Neural cell (in vitro differentiated cells): ENCODE measurements around the gene TMEM207. TPM values are rescaled to one million over a fixed set of nuclear protein-coding genes. Genes with fewer than 3 reads are reported as not detected.
A peak's percentile ranks its signal among the peaks of the same experiment; 100 is the strongest.

Experiments used
- H2AFZ ChIP-seq: fragments of 200-600, 300-800 bp; sonication (generic), shearing (Covaris generic); 2 replicates; pipeline ENCODE4 v1.6.0; 2014; ENCODE audit warnings: low read depth, mild to moderate bottlenecking, antibody characterized with exemption, low read length, moderate library complexity
- H3F3A ChIP-seq: fragments of 200-600 bp; shearing (Covaris generic); 2 replicates; pipeline ENCODE4 v1.6.1; 2016; ENCODE audit warnings: mild to moderate bottlenecking, moderate library complexity, mixed read lengths, antibody characterized with exemption, low read length; ENCODE audit not compliant: insufficient read depth, poor library complexity, severe bottlenecking
- H3K27ac ChIP-seq: fragments of 200-600, 300-800 bp; sonication (generic), shearing (Covaris generic); 2 replicates; pipeline ENCODE4 v1.5.1; 2014; ENCODE audit warnings: mild to moderate bottlenecking, low read length, moderate library complexity
- H3K27me3 ChIP-seq: fragments of 300-800, 200-600 bp; sonication (generic), shearing (Covaris generic); 2 replicates; pipeline ENCODE4 v1.6.0; 2014; ENCODE audit warnings: mild to moderate bottlenecking, low read depth, low read length, moderate library complexity; ENCODE audit not compliant: insufficient read depth
- H3K36me3 ChIP-seq: fragments of 300-800, 200-600 bp; sonication (generic), shearing (Covaris generic); 2 replicates; pipeline ENCODE4 v1.5.1; 2014; ENCODE audit warnings: mild to moderate bottlenecking, antibody characterized with exemption, low read length, moderate library complexity; ENCODE audit not compliant: insufficient read depth
- H3K4me2 ChIP-seq: fragments of 300-800, 200-600 bp; sonication (generic), shearing (Covaris generic); 2 replicates; pipeline ENCODE4 v1.6.0; 2014; ENCODE audit warnings: mild to moderate bottlenecking, low read length
- H3K4me3 ChIP-seq: fragments of 300-800, 200-600 bp; sonication (generic), shearing (Covaris generic); 2 replicates; pipeline ENCODE4 v1.5.1; 2014; ENCODE audit warnings: mild to moderate bottlenecking, low read length, moderate library complexity
- H3K79me2 ChIP-seq: fragments of 200-600 bp; shearing (Covaris generic); replicated peaks from 2 replicates; pipeline ENCODE4 v1.6.0; 2014; ENCODE audit warnings: mild to moderate bottlenecking, low read length, moderate library complexity; ENCODE audit not compliant: insufficient read depth
- H3K9ac ChIP-seq: fragments of 300-800, 200-600 bp; sonication (generic), shearing (Covaris generic); 2 replicates; pipeline ENCODE4 v1.6.1; 2016; ENCODE audit warnings: mild to moderate bottlenecking, low read length, mixed read lengths
- H3K9me2 ChIP-seq: fragments of 200-600 bp; shearing (Covaris generic); 2 replicates; pipeline ENCODE4 v1.6.1; 2016; ENCODE audit warnings: mild to moderate bottlenecking, low read length, mixed read lengths; ENCODE audit not compliant: insufficient read depth
- H3K9me3 ChIP-seq: fragments of 200-600, 300-800 bp; sonication (generic), shearing (Covaris generic); 2 replicates; pipeline ENCODE4 v1.6.1; 2016; ENCODE audit warnings: mild to moderate bottlenecking, mixed run types, low read length, moderate library complexity, mixed read lengths
- H4K20me1 ChIP-seq: fragments of 200-600 bp; shearing (Covaris generic); 2 replicates; pipeline ENCODE4 v1.6.1; 2016; ENCODE audit warnings: mild to moderate bottlenecking, mixed run types; ENCODE audit not compliant: insufficient read depth
- EP300 ChIP-seq: fragments of 450-650 bp; conservative IDR thresholded peaks from 2 replicates; pipeline ENCODE4 v1.6.1; 2014; ENCODE audit warnings: antibody characterized with exemption, mild to moderate bottlenecking, moderate library complexity; ENCODE audit not compliant: poor library complexity, severe bottlenecking
- EZH2 ChIP-seq: fragments of 200-600, 300-800 bp; shearing (Covaris generic), sonication (generic); IDR thresholded peaks from 2 replicates; pipeline ENCODE4 v1.6.1; 2014; ENCODE audit warnings: antibody characterized with exemption, low read length, borderline replicate concordance, mild to moderate bottlenecking; ENCODE audit not compliant: insufficient read depth, poor library complexity, severe bottlenecking
- MXI1 ChIP-seq: fragments of 450-650 bp; conservative IDR thresholded peaks from 2 replicates; pipeline ENCODE4 v1.6.1; 2014; ENCODE audit warnings: antibody characterized with exemption, mild to moderate bottlenecking; ENCODE audit not compliant: poor library complexity, severe bottlenecking
- POLR2AphosphoS5 ChIP-seq: IDR thresholded peaks from 2 replicates; pipeline ENCODE4 v1.6.1; 2012
- RAD21 ChIP-seq: fragments of 450-650 bp; conservative IDR thresholded peaks from 2 replicates; pipeline ENCODE4 v1.6.1; 2014; ENCODE audit warnings: antibody characterized with exemption, mild to moderate bottlenecking, moderate library complexity
- SMC3 ChIP-seq: fragments of 450-650 bp; conservative IDR thresholded peaks from 2 replicates; pipeline ENCODE4 v1.6.1; 2014; ENCODE audit warnings: antibody characterized with exemption, mild to moderate bottlenecking, moderate library complexity; ENCODE audit not compliant: poor library complexity
- TAF1 ChIP-seq: IDR thresholded peaks from 2 replicates; pipeline ENCODE4 v1.6.1; 2012; ENCODE audit warnings: low read depth
- polyA plus RNA-seq: library from polyadenylated mRNA; depleted of rRNA; stranded (reverse); fragments of >200 nt; gene quantifications from 2 replicates; pipeline ENCODE4 v1.2.3, GENCODE V29; 2014
- TF ChIP-seq, protein P1 (sequence below): fragments of 450-650 bp; IDR thresholded peaks from 2 replicates; pipeline ENCODE4 v1.5.1; 2014; ENCODE audit warnings: antibody characterized with exemption, mild to moderate bottlenecking, moderate library complexity; ENCODE audit not compliant: poor library complexity, severe bottlenecking
- TF ChIP-seq, protein P2 (sequence below): IDR thresholded peaks from 2 replicates; pipeline ENCODE4 v1.6.1; 2012; ENCODE audit warnings: borderline replicate concordance

The TMEM207 gene
- polyA plus RNA-seq, 1 donor from 2014 or later: 0.27 TPM

DNA sequence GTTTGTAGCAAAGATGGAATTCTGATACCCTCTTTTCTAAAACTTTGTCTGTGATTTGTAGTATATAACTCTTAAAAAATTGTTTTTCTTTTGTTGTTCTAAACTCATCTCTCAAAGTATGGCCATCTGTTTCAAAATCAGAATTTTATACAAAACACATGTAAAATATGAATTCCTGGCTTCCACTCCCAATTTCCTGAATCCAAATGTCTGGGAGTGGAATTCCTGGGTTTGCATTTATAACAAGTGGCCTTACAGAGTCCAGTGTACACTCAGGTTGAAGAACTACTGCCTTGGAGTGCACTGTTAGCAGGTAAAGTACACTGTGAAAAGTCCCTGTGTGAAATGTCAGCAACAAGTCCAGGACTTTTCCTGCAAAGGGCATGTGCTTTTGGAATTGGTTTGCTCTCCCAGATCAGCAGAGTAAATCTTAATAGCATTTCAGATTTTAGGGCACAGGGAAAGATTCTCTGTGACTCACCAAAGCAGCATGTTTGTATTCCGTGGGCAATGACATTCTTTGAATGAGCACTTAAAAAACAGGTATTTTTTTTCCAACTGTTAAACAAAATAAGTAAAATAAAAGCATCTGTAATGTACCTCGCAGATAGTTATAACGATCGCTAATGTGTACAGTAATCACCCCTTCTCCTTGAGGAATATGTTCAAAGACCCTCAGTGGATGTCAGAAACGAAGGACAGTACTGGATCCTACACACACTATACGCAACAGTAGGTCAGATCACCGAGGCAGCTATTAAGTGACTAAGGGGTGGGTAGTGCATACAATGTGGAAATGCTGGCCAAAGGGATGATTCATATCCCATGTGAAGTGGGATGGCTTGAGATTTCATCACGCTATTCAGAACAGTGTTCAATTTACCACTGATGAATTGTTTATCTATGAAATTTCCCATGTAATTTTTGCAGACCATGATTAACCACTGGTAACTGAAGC lies 63.7 kb downstream of the TMEM207 start:
- no peak overlapping the region for H3K27ac ChIP-seq
- H2AFZ ChIP-seq: no peak overlapping the region

DNA sequence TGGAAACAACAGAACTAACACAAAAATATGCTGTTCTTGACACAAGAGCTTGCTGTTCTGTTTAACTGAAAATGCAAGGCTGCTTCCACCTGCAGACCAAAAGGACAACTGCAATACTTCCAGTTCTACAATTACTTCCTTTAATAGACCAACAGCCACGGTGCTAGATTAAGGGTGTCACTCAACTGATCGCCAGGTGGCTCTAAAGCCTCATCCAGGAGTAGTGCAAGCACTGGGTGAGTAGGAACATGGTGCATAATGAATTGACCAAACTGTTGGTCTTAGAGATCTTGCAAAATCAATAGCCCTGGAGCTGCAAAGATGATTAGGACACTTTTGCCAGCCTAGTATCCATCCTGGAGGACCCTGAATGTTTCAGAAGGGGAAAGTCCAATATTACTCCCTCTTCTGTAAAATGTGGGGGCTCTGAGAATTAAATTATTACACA lies 65.4 kb downstream of the TMEM207 start:
- Histone ChIP-seq H3K9me2 (no peaks in the 10 kb centered on the region), H3K27ac (no peak overlapping the region), H2AFZ (no peak overlapping the region), H3K4me2 (no peak overlapping the region), H3K36me3 (no peaks in the 10 kb centered on the region), H3K9ac (no peak overlapping the region), H3K4me3 (no peak overlapping the region), H3K9me3 (no peaks in the 10 kb centered on the region), H3K79me2 (no peaks in the 10 kb centered on the region), H3F3A (no peaks in the 10 kb centered on the region), H3K27me3 (no peaks in the 10 kb centered on the region), H4K20me1 (no peaks in the 10 kb centered on the region)
- TF ChIP-seq SMC3 (peak; percentile 44), RAD21 (peak; percentile 49), POLR2AphosphoS5 (no peak)
- TF ChIP-seq, protein P1, sequence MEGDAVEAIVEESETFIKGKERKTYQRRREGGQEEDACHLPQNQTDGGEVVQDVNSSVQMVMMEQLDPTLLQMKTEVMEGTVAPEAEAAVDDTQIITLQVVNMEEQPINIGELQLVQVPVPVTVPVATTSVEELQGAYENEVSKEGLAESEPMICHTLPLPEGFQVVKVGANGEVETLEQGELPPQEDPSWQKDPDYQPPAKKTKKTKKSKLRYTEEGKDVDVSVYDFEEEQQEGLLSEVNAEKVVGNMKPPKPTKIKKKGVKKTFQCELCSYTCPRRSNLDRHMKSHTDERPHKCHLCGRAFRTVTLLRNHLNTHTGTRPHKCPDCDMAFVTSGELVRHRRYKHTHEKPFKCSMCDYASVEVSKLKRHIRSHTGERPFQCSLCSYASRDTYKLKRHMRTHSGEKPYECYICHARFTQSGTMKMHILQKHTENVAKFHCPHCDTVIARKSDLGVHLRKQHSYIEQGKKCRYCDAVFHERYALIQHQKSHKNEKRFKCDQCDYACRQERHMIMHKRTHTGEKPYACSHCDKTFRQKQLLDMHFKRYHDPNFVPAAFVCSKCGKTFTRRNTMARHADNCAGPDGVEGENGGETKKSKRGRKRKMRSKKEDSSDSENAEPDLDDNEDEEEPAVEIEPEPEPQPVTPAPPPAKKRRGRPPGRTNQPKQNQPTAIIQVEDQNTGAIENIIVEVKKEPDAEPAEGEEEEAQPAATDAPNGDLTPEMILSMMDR: peak; percentile 51

More for the DNA sequence above, 63.7 kb downstream of the TMEM207 start:
- Histone ChIP-seq H4K20me1 (no peaks in the 10 kb centered on the region), H3K4me2 (no peak overlapping the region), H3K36me3 (no peaks in the 10 kb centered on the region), H3K9me3 (no peaks in the 10 kb centered on the region), H3F3A (no peaks in the 10 kb centered on the region), H3K9me2 (no peaks in the 10 kb centered on the region), H3K27me3 (no peaks in the 10 kb centered on the region), H3K79me2 (no peaks in the 10 kb centered on the region), H3K4me3 (no peak overlapping the region), H3K9ac (no peak overlapping the region)
- TF ChIP-seq TAF1: no peak
- TF ChIP-seq EZH2: no peak
- TF ChIP-seq MXI1: no peak
- TF ChIP-seq SMC3: no peak
- TF ChIP-seq POLR2AphosphoS5: no peak

DNA sequence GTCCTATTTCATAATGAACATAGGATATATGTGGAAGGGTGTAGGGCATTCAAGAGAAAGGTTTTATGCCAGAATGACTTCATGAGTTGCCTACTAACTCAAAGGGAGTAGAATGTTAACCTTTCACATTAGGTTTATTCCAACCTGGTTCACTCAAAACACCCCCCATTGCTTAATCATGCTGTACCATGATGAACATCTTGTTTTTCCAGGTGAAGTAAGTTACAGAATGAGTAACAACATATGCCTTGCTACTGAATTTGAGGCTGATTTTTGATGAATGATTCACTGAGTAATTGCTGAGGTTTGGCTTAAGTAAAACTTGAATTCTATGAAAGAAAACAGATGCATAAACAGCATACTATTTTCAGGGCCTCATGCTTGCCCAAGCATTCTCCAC lies 67.6 kb downstream of the TMEM207 start:
- Histone ChIP-seq H2AFZ (no peak overlapping the region), H3K4me3 (no peak overlapping the region), H3K9me3 (no peaks in the 10 kb centered on the region), H3K79me2 (no peaks in the 10 kb centered on the region), H3K9me2 (no peaks in the 10 kb centered on the region), H3K27ac (no peak overlapping the region), H3F3A (no peaks in the 10 kb centered on the region), H3K9ac (no peak overlapping the region), H3K27me3 (no peaks in the 10 kb centered on the region), H4K20me1 (no peaks in the 10 kb centered on the region), H3K4me2 (no peak overlapping the region), H3K36me3 (no peaks in the 10 kb centered on the region)
- TF ChIP-seq EP300 (no peak), TAF1 (no peak), RAD21 (no peak), MXI1 (no peak), POLR2AphosphoS5 (no peak), SMC3 (no peak), EZH2 (no peak)
- TF ChIP-seq, protein P2, sequence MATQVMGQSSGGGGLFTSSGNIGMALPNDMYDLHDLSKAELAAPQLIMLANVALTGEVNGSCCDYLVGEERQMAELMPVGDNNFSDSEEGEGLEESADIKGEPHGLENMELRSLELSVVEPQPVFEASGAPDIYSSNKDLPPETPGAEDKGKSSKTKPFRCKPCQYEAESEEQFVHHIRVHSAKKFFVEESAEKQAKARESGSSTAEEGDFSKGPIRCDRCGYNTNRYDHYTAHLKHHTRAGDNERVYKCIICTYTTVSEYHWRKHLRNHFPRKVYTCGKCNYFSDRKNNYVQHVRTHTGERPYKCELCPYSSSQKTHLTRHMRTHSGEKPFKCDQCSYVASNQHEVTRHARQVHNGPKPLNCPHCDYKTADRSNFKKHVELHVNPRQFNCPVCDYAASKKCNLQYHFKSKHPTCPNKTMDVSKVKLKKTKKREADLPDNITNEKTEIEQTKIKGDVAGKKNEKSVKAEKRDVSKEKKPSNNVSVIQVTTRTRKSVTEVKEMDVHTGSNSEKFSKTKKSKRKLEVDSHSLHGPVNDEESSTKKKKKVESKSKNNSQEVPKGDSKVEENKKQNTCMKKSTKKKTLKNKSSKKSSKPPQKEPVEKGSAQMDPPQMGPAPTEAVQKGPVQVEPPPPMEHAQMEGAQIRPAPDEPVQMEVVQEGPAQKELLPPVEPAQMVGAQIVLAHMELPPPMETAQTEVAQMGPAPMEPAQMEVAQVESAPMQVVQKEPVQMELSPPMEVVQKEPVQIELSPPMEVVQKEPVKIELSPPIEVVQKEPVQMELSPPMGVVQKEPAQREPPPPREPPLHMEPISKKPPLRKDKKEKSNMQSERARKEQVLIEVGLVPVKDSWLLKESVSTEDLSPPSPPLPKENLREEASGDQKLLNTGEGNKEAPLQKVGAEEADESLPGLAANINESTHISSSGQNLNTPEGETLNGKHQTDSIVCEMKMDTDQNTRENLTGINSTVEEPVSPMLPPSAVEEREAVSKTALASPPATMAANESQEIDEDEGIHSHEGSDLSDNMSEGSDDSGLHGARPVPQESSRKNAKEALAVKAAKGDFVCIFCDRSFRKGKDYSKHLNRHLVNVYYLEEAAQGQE: no peak
- TF ChIP-seq, protein P1: no peak
